GM18499 (cell line): ENCODE data around the gene DMAC2.
"Not testable (repeated sequence)": the region's sequence is repeated elsewhere in the genome, so short reads cannot be mapped to it uniquely, and the experiment has no call there.

Source experiments
- ATAC-seq: cut with Tn5 transposase; IDR thresholded peaks from one replicate; pipeline ENCODE4 v1.9.1; 2021; ENCODE audit warnings: moderate number of reproducible peaks; ENCODE audit not compliant: insufficient read depth, unreplicated experiment

Gene DMAC2

GRCh38 chr19:41424335-41425173 is 15.2 kb downstream of the DMAC2 start:
- ATAC-seq = no peak

GRCh38 chr19:41422955-41423354 is 16.8 kb downstream of the DMAC2 start:
- ATAC-seq = no peak

DNA sequence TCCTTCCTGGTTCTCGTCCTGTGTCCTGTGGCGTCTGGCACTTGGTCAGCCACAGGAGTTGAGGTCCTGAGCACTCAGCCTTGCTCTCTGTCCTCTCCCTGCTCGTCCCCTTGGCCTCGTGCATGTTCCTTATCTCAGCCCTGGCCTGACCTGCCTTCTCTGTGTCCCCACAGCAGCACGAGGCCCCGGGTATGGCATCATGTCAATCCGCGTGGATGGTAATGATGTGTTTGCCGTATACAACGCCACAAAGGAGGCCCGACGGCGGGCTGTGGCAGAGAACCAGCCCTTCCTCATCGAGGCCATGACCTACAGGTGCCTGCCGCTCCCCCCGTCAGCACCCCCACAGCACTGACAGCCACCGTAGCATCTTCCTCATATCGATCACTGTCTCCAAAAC is 17.3 kb downstream of the DMAC2 start:
- ATAC-seq = no peak

GRCh38 chr19:41421973-41422372 is 17.7 kb downstream of the DMAC2 start:
- ATAC-seq = no peak

DNA sequence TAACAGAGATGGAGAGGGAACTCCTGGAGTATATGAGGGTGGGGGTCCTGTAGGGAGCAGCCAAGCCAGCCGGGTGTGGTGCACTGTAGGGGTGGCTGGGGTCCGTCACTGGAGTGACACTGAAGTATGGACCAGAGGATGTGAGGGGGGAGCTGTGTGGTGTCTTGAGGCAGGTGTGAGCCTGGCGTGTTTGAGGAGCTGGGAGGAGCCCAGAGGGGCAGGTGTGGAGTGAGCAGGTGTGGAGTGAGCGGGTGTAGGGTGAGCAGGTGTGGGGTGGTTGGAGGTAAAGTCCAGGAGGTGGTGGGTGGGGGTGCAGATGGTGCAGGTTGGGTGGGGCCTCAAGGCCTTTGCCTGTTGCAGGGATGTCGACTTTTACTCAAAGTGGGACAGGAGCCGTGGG is 18.4 kb downstream of the DMAC2 start:
- no peak for ATAC-seq

GRCh38 chr19:41420101-41420880 is 19.4 kb downstream of the DMAC2 start:
- no peak for ATAC-seq

DNA sequence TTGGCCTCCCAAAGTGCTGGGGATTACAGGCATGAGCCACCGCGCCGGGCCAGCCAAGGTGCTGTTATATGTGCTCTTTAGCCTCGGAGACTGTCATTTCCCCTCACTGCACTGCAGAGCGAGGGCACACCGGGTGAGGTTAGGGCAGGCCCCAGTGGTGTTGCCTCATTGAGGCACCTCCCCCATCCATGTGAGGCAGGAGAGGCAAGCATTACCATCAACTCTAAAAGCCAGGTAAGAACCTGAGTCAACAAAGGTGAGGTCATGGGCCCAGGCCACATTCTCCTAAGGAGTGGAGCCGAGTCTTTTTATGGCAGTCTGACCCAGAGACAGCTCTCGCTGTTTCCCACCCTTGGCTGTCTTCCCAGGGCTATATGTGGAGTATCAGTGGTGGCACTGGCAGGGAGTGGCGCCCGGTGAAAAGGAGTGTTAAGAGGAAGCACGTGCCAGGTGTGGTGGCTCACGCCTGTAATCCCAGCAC is 23.5 kb downstream of the DMAC2 start:
- ATAC-seq = no peak

GRCh38 chr19:41415154-41415571 is 24.5 kb downstream of the DMAC2 start:
- ATAC-seq = no peak

DNA sequence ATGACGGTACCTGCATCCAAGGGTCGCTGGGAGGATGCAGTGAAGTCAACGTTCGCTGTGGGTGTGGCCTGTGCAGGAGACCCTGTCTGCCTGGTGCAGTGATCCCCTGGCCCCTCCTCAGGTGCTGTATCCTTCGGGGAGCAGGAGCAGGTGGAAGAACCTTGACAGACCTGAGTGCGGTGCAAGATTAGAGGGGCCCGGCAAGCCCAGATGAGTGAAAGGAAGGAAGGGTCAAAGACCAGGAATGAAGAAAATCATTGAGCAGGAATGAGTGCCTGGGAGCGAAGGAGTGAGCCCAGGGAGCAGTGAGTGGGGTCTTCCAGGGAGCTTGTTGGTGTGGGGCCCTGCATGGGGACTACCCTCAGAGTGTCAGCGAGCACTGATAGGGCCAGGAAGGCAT is 25.3 kb downstream of the DMAC2 start:
- no peak for ATAC-seq

DNA sequence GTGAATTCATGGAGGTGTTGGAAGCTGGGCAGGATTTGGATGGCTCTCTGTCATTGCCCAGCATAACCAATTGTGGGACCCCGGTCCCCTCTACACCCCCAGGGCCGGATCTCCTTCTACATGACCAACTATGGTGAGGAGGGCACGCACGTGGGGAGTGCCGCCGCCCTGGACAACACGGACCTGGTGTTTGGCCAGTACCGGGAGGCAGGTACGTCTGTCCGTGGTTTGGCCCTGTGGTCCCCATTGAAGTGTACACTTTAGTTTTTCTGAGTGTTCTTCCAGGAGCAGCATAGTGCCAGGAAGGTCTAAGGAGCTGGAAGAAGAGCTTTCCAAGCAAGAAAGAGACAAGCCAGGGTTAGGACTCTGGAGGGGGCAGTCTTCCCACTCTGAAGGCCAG is 25.8 kb downstream of the DMAC2 start:
- ATAC-seq = no peak

- no peak for ATAC-seq
These were observed 26.8 kb downstream of the DMAC2 start for GRCh38 chr19:41412953-41413352.

GRCh38 chr19:41411968-41412265 is 27.8 kb downstream of the DMAC2 start:
- no peak for ATAC-seq

DNA sequence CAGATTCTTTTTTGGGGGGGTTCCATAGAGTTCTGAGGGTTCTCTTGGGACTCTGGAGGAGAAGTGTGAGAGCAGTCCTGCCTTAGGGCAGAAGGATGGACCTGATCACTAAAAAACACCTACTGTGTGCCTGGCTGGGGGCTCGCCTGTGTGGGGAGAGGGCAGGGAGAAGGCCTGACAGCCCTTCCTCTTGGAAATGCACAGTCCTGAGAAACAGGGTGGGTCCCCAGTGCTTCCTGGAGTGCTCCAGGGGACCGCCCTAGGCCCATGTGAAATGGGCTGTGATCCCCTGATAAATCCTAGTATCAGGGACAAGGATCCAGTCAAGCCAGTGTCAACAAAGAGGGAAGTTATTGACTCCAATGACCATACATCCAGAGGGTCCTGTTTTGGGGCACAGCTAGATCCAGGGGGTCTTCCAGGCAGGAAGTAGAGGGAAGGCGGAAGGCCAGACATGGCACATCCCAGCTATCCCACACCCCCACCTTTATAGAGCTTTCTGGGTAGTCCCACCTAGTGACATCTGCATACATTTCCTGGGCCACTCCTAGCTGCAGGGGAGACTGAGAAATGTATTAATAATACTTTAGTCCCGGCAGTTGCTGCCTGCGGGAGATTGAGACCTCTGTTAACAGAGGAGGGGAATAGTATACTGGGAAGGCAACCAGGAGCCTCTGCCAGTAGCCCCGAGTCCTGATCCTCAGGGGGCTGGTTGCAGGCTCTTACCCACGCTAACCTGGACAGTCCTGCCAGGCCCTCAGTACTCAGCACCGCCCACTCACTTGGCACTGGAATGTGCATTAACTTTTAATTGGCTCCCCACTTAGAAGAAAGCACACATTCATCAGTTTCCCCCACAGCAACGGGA is 28.4 kb downstream of the DMAC2 start:
- no peak for ATAC-seq

GRCh38 chr19:41410336-41411054 is 29.2 kb downstream of the DMAC2 start:
- ATAC-seq = no peak

GRCh38 chr19:41409288-41409687 is 30.4 kb downstream of the DMAC2 start:
- no peak for ATAC-seq

- not testable (repeated sequence) for ATAC-seq
These were observed 30.9 kb downstream of the DMAC2 start for GRCh38 chr19:41408846-41409245.

- ATAC-seq = no peak
These were observed 31.5 kb downstream of the DMAC2 start for GRCh38 chr19:41408256-41408655.

DNA sequence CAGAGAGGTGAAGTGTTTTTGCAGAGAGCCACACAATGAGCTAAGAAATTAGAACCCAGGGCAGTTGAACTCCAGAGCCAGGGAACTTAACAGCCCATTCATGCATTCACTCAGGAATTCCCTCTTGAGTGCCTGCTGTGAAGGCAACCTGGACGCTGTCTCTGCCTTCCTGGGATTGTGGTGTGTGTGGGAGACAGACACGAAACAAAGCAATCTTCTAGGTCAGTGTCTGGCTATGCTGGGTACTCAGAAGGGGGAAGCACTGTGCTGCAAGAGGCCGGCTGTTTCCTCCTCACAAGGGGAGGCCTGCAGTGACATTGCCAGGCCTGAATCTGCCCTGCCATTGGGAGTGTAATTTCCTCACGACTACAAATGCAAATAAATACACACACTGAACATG is 32.4 kb downstream of the DMAC2 start:
- ATAC-seq = no peak

DNA sequence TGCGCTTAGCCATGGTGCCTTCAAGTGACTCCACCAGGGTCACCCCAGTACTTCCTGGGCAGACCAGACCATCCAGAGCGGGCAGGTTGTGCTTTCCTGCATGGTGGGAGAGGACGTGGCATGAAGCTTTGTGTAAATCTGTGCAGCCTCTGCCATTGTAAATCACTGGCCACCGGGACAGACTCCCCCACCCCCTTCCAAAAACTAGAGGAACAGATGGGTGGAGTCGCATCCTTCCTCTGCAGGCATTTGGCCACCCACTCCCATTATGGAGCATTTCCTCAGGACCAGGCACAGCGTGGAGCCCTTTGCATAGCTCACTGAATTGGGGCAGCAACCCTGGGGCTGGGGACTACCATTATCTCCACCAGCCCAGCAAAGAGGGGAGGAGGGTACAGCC is 33.9 kb downstream of the DMAC2 start:
- no peak for ATAC-seq
